ENCODE data around the gene VGF. TPM values are rescaled to one million over a fixed set of nuclear protein-coding genes. Genes with fewer than 3 reads are reported as not detected.
A peak's percentile ranks its signal among the peaks of the same experiment; 100 is the strongest.

The VGF gene
- total RNA-seq, 2 donors from 2014 or later = not detected

DNA sequence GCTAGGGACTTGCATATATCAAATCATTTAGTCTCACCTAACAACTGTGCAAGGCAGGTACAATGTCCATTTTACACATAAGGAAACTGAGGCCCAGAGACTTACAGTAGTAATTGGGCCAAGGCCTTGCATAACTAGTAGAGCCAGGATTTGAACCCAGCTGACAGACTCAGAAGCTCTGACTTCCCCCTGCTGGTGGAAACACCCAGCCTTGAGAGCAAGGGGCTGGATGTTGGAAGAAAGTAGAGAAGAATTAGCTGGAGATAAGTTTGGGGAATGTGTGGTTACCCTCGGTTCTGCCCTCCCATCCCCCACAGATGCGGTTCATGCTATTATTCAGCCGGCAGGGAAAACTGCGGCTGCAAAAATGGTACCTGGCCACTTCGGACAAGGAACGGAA lies 9.1 kb downstream of the VGF start:
- no peak overlapping the region for H3K4me3 ChIP-seq
- H3K27me3 ChIP-seq = no peaks in the 10 kb centered on the region
- H3K27ac ChIP-seq = no peak overlapping the region
- no peaks in the 10 kb centered on the region for H3K9me3 ChIP-seq
- peaks cover 0 to 17% of the 10 kb centered on the region in 2 donors for H3K4me1 ChIP-seq
- DNase-seq (ENCODE audit: low spot score) = no peak
- TF ChIP-seq, protein P1, sequence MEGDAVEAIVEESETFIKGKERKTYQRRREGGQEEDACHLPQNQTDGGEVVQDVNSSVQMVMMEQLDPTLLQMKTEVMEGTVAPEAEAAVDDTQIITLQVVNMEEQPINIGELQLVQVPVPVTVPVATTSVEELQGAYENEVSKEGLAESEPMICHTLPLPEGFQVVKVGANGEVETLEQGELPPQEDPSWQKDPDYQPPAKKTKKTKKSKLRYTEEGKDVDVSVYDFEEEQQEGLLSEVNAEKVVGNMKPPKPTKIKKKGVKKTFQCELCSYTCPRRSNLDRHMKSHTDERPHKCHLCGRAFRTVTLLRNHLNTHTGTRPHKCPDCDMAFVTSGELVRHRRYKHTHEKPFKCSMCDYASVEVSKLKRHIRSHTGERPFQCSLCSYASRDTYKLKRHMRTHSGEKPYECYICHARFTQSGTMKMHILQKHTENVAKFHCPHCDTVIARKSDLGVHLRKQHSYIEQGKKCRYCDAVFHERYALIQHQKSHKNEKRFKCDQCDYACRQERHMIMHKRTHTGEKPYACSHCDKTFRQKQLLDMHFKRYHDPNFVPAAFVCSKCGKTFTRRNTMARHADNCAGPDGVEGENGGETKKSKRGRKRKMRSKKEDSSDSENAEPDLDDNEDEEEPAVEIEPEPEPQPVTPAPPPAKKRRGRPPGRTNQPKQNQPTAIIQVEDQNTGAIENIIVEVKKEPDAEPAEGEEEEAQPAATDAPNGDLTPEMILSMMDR (IDR thresholded peaks at IDR 0.05) = no peak
- peaks cover 24% of the 10 kb centered on the region for H3K36me3 ChIP-seq

DNA sequence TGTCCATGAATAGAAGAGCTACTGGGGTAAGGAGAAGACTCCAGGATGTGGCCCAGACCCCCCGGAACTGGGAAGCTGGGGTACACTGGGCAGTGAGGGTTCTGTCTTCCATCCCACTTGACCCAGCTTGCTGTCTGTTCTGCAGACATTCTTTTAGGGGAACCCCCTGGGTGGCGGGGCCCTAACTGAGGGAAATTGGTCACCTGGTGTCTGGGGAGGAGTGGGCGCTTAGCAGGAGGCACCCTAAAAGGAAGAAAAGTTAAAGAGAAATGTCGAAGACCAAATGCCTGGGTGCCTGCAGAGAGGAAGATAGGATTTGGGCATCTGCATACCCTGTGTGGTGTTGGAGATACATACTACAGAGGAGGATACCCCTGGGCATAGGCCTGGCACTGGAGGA lies 10.1 kb downstream of the VGF start:
- TF ChIP-seq, protein P1 (IDR thresholded peaks at IDR 0.05) = no peak
- Histone ChIP-seq H3K4me3 (peak overlapping the region; percentile 95), H3K27ac (no peak overlapping the region), H3K36me3 (peaks cover 23% of the 10 kb centered on the region), H3K27me3 (no peaks in the 10 kb centered on the region), H3K4me1 (peaks cover 0 to 17% of the 10 kb centered on the region in 2 donors), H3K9me3 (no peaks in the 10 kb centered on the region)
- DNase-seq (ENCODE audit: low spot score) = no peak

DNA sequence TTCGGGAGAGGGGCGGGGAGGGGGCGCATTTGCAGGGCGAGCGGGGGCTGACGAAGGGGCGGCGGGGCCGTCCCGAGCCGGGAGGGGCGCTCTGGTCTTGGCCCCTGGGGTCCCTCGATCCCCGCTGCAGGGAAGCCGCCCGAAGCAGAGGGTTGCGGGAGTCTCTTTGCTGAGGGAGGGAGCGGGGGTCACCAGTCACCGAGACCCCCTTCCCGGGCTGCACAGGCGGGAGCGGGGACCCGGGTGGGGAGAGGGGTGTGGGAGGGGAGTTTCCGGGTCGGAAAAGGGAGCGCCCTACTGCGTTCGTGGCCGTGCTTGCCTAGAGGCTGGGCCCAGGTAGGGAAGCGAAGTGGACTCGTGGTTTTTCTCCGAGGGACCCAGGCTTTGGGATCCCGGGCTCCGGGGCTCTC lies 10.7 kb downstream of the VGF start:
- Histone ChIP-seq H3K4me1 (peaks cover 0 to 17% of the 10 kb centered on the region in 2 donors), H3K9me3 (no peaks in the 10 kb centered on the region), H3K27me3 (no peaks in the 10 kb centered on the region), H3K4me3 (peak overlapping the region; percentile 95), H3K36me3 (peaks cover 20% of the 10 kb centered on the region), H3K27ac (peak overlapping the region; percentile 12 to 71)
- TF ChIP-seq, protein P1 (IDR thresholded peaks at IDR 0.05) = no peak
- DNase-seq (ENCODE audit: low spot score) = no peak

DNA sequence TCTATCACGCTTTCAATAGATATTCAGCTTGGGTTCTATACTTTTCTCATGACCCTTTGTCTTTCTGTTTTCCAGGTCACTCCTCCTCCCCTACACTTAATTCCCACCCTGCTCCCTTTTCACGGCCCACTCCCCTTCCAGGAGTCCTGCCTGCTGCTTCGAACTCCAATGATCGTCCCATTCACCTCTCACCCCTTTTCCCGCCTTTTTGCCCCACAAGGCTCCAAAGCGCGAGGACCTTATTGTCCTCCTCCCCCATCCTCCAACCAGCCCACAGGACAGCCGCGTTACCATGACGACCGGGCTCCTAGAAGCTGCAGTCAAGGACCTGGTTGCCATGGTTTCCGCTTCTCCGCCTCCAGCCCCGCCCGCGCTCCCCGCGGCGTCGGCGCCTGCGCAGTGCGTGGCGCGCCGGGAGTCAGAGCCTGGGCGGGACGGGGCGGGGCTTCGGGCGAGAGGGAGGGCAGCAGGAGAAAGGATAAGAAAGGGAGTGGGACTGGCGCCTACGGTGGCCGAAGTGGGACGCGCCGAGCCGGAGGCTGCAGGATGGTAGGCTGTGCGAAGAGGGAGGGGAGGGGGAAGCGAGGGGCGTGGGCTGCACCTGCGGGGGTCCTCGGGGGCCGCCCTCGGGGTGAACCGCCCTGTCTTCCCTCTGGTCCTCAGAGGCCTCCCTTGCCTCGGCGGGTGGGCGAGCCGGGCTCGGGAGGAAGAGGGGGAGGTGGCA lies 11.2 kb downstream of the VGF start, which contains the start of gene AP1S1:
Gene AP1S1, plus strand, starts transcription at position 508 of the 724 bp plus-strand sequence. Its CDS starts 39 bp downstream, at position 547.
- Histone ChIP-seq H3K27ac (peak within 1 kb of the TSS; percentile 12 to 71), H3K4me3 (peak within 1 kb of the TSS; percentile 95), H3K27me3 (no peaks in the 10 kb centered on the region), H3K4me1 (peaks cover 0 to 17% of the 10 kb centered on the region in 2 donors), H3K9me3 (no peaks in the 10 kb centered on the region), H3K36me3 (peaks cover 14% of the 10 kb centered on the region)
- peak; percentile 85 for DNase-seq (ENCODE audit: low spot score)
- TF ChIP-seq, protein P1 (IDR thresholded peaks at IDR 0.05) = no peak

DNA sequence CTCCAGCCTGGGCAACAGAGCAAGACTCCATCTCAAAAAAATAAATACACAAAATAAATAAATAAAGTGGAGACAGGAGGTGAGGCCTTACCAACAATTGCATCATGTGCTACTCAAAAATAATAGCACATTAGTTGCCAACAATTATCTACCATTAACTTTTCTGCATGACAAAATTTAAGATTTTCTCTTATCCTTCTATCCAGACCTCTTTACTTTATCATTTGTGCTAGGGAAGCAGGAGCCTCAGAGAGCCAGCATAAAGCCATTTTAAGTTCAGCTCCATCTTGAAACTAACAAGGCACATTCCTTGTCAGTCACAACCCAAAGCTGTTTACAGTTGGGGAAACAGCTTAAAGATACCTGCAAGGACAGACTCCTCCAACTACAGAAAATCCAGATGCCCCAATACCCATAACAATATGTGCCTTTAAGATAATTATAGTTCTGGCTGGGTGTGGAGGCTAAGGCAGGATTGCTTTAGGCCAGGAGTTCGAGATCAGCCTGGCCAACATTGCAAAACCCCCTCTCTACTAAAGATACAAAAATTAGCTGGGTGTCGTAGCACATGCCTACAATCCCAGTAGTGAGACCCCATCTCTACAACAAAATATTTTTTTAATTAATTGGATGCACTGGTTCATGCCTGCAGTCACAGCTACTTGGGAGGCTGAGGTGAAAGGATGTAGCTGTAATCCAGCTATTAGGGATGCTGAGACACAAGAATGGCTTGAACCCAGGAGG lies 13.3 kb downstream of the VGF start:
- DNase-seq (ENCODE audit: low spot score) = no peak
- H3K4me1 ChIP-seq = peaks cover 0 to 17% of the 10 kb centered on the region in 2 donors
- H3K36me3 ChIP-seq = peaks cover 3% of the 10 kb centered on the region
- no peaks in the 10 kb centered on the region for H3K9me3 ChIP-seq
- no peak overlapping the region for H3K4me3 ChIP-seq
- H3K27ac ChIP-seq = no peak overlapping the region
- no peaks in the 10 kb centered on the region for H3K27me3 ChIP-seq
- TF ChIP-seq, protein P1 (IDR thresholded peaks at IDR 0.05) = no peak
